MM.1S (cell line): ENCODE data around the gene PLCG2.

Experiments used
- DNase-seq: peaks from one replicate; pipeline ENCODE4 v3.0.0-alpha.2; 2015
- H2AFZ ChIP-seq: fragments of 300-600 bp; sonication (generic); 2 replicates; pipeline ENCODE4 v1.6.0; 2016; ENCODE audit warnings: antibody characterized with exemption, low read length
- H3F3A ChIP-seq: fragments of 300-600 bp; sonication (generic); 2 replicates; pipeline ENCODE4 v1.6.1; 2016; ENCODE audit warnings: mild to moderate bottlenecking, antibody characterized with exemption, low read length, moderate library complexity, mixed read lengths; ENCODE audit not compliant: insufficient read depth
- H3K27ac ChIP-seq: fragments of 300-600 bp; sonication (generic); 2 replicates; pipeline ENCODE4 v1.5.1; 2016; ENCODE audit warnings: mild to moderate bottlenecking, low read length
- H3K27me3 ChIP-seq: fragments of 300-600 bp; sonication (generic); replicated peaks from 2 replicates; pipeline ENCODE4 v1.6.0; 2016; ENCODE audit warnings: low read length; ENCODE audit not compliant: insufficient read depth
- H3K36me3 ChIP-seq: fragments of 300-600 bp; sonication (generic); replicated peaks from 2 replicates; pipeline ENCODE4 v1.6.1; 2016; ENCODE audit warnings: mild to moderate bottlenecking, low read length, mixed read lengths; ENCODE audit not compliant: insufficient read depth
- H3K4me1 ChIP-seq: fragments of 300-600 bp; sonication (generic); 2 replicates; pipeline ENCODE4 v1.6.1; 2016; ENCODE audit warnings: low read length, mixed read lengths
- H3K4me2 ChIP-seq: fragments of 300-600 bp; sonication (generic); 2 replicates; pipeline ENCODE4 v1.6.0; 2016; ENCODE audit warnings: low read depth, low read length
- H3K4me3 ChIP-seq: fragments of 300-600 bp; sonication (generic); 2 replicates; pipeline ENCODE4 v1.5.1; 2016; ENCODE audit warnings: low read length, mixed read lengths
- H3K79me2 ChIP-seq: fragments of 300-600 bp; sonication (generic); 2 replicates; pipeline ENCODE4 v1.6.1; 2016; ENCODE audit warnings: mixed run types, low read length, mixed read lengths
- H3K9ac ChIP-seq: fragments of 300-600 bp; sonication (generic); 2 replicates; pipeline ENCODE4 v1.6.1; 2016; ENCODE audit warnings: low read length, mixed read lengths
- H3K9me2 ChIP-seq: fragments of 300-600 bp; sonication (generic); replicated peaks from 2 replicates; pipeline ENCODE4 v1.6.1; 2016; ENCODE audit warnings: mild to moderate bottlenecking, low read length, mixed read lengths; ENCODE audit not compliant: insufficient read depth
- H3K9me3 ChIP-seq: fragments of 300-600 bp; sonication (generic); replicated peaks from 2 replicates; pipeline ENCODE4 v1.6.1; 2016; ENCODE audit warnings: mild to moderate bottlenecking, low read length, mixed read lengths; ENCODE audit not compliant: insufficient read depth
- H4K20me1 ChIP-seq: fragments of 300-600 bp; sonication (generic); 2 replicates; pipeline ENCODE4 v1.6.1; 2016; ENCODE audit warnings: mild to moderate bottlenecking, low read length, moderate library complexity, mixed read lengths; ENCODE audit not compliant: insufficient read depth
- CTCF ChIP-seq: fragments of 300-600 bp; sonication (generic); IDR thresholded peaks from 2 replicates; pipeline ENCODE4 v1.5.1; 2016; ENCODE audit warnings: antibody characterized with exemption, low read length, mixed read lengths
- EZH2 ChIP-seq: fragments of 300-600 bp; sonication (generic); optimal IDR thresholded peaks from 2 replicates; pipeline ENCODE3; 2017; ENCODE audit warnings: low read depth, mild to moderate bottlenecking, antibody characterized with exemption, low read length, mixed read lengths
- EZH2phosphoT487 ChIP-seq: fragments of 300-600 bp; sonication (generic); IDR thresholded peaks from 2 replicates; pipeline ENCODE4 v1.6.1; 2018; ENCODE audit warnings: antibody characterized with exemption, low read length

The PLCG2 gene

GRCh38 chr16:81787659-81788058, 8.6 kb downstream of the PLCG2 start:
- H3K27ac ChIP-seq, result no peak overlapping the region
- no peaks in the 10 kb centered on the region for H3K36me3 ChIP-seq
- H3K27me3 ChIP-seq, result no peaks in the 10 kb centered on the region

DNA sequence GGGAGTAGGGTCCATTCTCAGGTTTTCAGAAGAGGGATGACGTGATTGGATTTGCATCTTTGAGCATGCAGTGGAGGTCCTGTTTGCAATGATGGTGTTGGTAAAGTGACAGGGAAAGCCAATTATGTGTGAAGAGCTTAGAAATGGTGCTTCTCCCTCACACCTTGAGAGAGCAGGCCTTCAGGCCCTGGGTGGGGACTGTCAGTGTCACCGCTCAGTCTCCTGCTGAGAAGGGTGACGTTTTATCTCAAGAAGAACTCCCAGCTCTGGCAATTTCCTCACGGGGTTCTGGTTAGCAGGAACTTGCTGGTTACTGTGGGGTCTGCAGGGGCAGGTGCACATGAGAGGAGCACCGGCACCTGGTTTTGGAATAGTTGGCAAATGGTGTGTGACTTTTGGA, 11.2 kb downstream of the PLCG2 start:
- no peak for DNase-seq
- Histone ChIP-seq H3F3A (no peaks in the 10 kb centered on the region), H3K4me1 (no peaks in the 10 kb centered on the region), H4K20me1 (no peaks in the 10 kb centered on the region), H2AFZ (no peak overlapping the region), H3K4me3 (no peak overlapping the region), H3K9ac (no peak overlapping the region), H3K27ac (no peak overlapping the region), H3K79me2 (peaks cover 20% of the 10 kb centered on the region), H3K4me2 (no peak overlapping the region), H3K9me2 (no peaks in the 10 kb centered on the region), H3K36me3 (no peaks in the 10 kb centered on the region), H3K9me3 (no peaks in the 10 kb centered on the region), H3K27me3 (no peaks in the 10 kb centered on the region)
- TF ChIP-seq CTCF (no peak), EZH2phosphoT487 (no peak), EZH2 (no peak)

More at GRCh38 chr16:81787659-81788058, 8.6 kb downstream of the PLCG2 start:
- H3K9me3 ChIP-seq, result no peaks in the 10 kb centered on the region
- H2AFZ ChIP-seq, result no peak overlapping the region
- H3K79me2 ChIP-seq, result peaks cover 18% of the 10 kb centered on the region
- H4K20me1 ChIP-seq, result no peaks in the 10 kb centered on the region
- H3K4me2 ChIP-seq, result no peak overlapping the region
- H3K9me2 ChIP-seq, result no peaks in the 10 kb centered on the region
- no peaks in the 10 kb centered on the region for H3F3A ChIP-seq
- no peak overlapping the region for H3K9ac ChIP-seq
- H3K4me3 ChIP-seq, result no peak overlapping the region
- TF ChIP-seq EZH2, result no peak
- H3K4me1 ChIP-seq, result no peaks in the 10 kb centered on the region
- no peak for DNase-seq

- no peak overlapping the region for H3K27ac ChIP-seq
- H3K4me1 ChIP-seq, result peaks cover 4% of the 10 kb centered on the region; the same call in 1 of the 2 replicates
- H3K9ac ChIP-seq, result no peak overlapping the region
- H3K9me3 ChIP-seq, result no peaks in the 10 kb centered on the region
- 0 out of 2 replicates have a peak, but pooled peaks cover 2% of the 10 kb centered on the region for H3F3A ChIP-seq
- no peak overlapping the region for H3K4me3 ChIP-seq
- no peaks in the 10 kb centered on the region for H3K36me3 ChIP-seq
- no peak overlapping the region for H2AFZ ChIP-seq
- no peak for TF ChIP-seq EZH2phosphoT487
- no peak for TF ChIP-seq CTCF
- TF ChIP-seq EZH2, result no peak
- H3K9me2 ChIP-seq, result no peaks in the 10 kb centered on the region
- H4K20me1 ChIP-seq, result no peaks in the 10 kb centered on the region
- H3K79me2 ChIP-seq, result peaks cover 20% of the 10 kb centered on the region
- no peak for DNase-seq
- no peaks in the 10 kb centered on the region for H3K27me3 ChIP-seq
- H3K4me2 ChIP-seq, result no peak overlapping the region
These were observed 11.8 kb downstream of the PLCG2 start for GRCh38 chr16:81790830-81791435.

DNA sequence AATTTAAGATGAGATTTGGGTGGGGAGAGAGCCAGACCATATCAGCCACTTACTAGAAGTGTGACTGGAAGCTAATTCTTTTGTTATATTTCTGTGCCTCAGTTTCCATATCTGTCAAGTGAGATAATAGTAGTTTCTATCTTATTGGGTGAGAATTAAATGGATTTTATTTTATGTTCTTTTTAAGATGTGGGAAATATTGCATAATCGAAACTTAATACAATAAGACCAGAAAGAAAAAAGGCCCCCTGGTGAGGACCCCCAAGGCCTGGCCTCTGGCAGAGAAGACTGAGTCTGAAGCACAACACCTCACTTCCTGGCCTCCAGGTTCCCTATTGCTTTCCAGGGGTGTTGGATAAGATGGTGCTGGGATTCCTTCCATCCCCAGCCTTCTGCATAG, 13.7 kb downstream of the PLCG2 start:
- Histone ChIP-seq H3F3A (0 out of 2 replicates have a peak, but pooled peaks cover 12% of the 10 kb centered on the region), H4K20me1 (no peaks in the 10 kb centered on the region), H2AFZ (no peak overlapping the region), H3K9me2 (no peaks in the 10 kb centered on the region), H3K9ac (no peak overlapping the region), H3K79me2 (peaks cover 27% of the 10 kb centered on the region), H3K4me2 (no peak overlapping the region), H3K27ac (no peak overlapping the region), H3K36me3 (no peaks in the 10 kb centered on the region), H3K4me1 (peaks cover 21% of the 10 kb centered on the region), H3K4me3 (no peak overlapping the region), H3K9me3 (no peaks in the 10 kb centered on the region), H3K27me3 (no peaks in the 10 kb centered on the region)
- TF ChIP-seq EZH2 (no peak), CTCF (no peak), EZH2phosphoT487 (no peak)
- DNase-seq, result no peak
